Ishikawa (cell line): ENCODE results near the gene WDR70.

Experiments used
- CEBPB ChIP-seq: IDR thresholded peaks from 2 replicates; pipeline ENCODE4 v1.6.1; 2012
- CREB1 ChIP-seq: IDR thresholded peaks from 2 replicates; pipeline ENCODE4 v1.6.1; 2012; ENCODE audit warnings: low read depth
- EGR1 ChIP-seq: IDR thresholded peaks from 2 replicates; pipeline ENCODE4 v1.6.1; 2012
- EP300 ChIP-seq: IDR thresholded peaks from 2 replicates; pipeline ENCODE4 v1.6.1; 2012; ENCODE audit warnings: borderline replicate concordance
- MAX ChIP-seq: IDR thresholded peaks from 2 replicates; pipeline ENCODE4 v1.6.1; 2012
- RAD21 ChIP-seq: IDR thresholded peaks from 2 replicates; pipeline ENCODE4 v1.6.1; 2012; ENCODE audit warnings: low read depth
- REST ChIP-seq: IDR thresholded peaks from 2 replicates; pipeline ENCODE4 v1.6.1; 2012; ENCODE audit warnings: low read depth, mild to moderate bottlenecking
- TAF1 ChIP-seq: IDR thresholded peaks from 2 replicates; pipeline ENCODE4 v1.6.1; 2012; ENCODE audit warnings: low read depth, mild to moderate bottlenecking
- YY1 ChIP-seq: IDR thresholded peaks from 2 replicates; pipeline ENCODE4 v1.6.1; 2012; ENCODE audit warnings: low read depth
- TF ChIP-seq, protein P1 (sequence below): IDR thresholded peaks from 2 replicates; pipeline ENCODE4 v1.6.1; 2012

- TF ChIP-seq YY1 (no peak), EGR1 (no peak), RAD21 (no peak), MAX (no peak), CEBPB (no peak), TAF1 (no peak), EP300 (no peak), REST (no peak), CREB1 (no peak)
- TF ChIP-seq, protein P1, sequence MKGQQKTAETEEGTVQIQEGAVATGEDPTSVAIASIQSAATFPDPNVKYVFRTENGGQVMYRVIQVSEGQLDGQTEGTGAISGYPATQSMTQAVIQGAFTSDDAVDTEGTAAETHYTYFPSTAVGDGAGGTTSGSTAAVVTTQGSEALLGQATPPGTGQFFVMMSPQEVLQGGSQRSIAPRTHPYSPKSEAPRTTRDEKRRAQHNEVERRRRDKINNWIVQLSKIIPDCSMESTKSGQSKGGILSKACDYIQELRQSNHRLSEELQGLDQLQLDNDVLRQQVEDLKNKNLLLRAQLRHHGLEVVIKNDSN: no peak
These were observed 375.9 kb downstream of the WDR70 start for GRCh38 chr5:37754976-37755375.
